Right lobe of liver (tissue), 4 donors: ENCODE measurements around the gene AP5Z1.

Experiments
- POLR2A ChIP-seq: fragments of 450-650 bp; IDR thresholded peaks from one replicate; pipeline ENCODE4 v1.6.1; 2017; ENCODE audit warnings: antibody characterized with exemption, mild to moderate bottlenecking
- TF ChIP-seq, protein P1 (sequence below), 4 donors: fragments of 200-600 bp in 3 of 4; fragments of 450-650 bp in 1 of 4; IDR thresholded peaks; one replicate each; pipeline versions ENCODE4 v1.5.1 to v1.8.0; 2016 to 2022; ENCODE audit warnings: antibody characterized with exemption in 4 of 4, mild to moderate bottlenecking in 2 of 4
- donor health status: DM: no; HTN: no; CAD: no.
- donor health status: DM: no; HTN: no; CAD: no.
- donor health status: DM: no; HTN: yes; CAD: no.

DNA sequence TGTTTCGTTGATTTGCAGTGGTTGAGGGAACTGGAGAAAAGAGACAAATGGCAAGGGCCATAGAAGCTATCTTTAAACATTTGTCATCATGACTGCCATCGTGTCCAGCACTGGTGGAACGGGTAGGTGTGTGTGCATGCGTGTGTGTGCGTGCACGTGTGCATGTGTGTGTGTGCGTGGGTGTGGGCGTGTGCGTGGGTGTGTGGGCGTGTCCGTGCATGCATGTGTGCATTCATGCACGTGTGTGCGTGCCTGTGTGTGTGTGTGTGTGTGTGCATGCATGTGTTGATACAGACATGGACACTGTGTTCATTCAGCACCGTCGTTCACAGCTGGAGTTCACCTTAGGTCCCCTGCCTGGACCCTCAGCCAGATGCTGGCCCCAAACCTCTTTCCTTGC is 38.1 kb upstream of the AP5Z1 start:
- TF ChIP-seq POLR2A, result no peak
- TF ChIP-seq, protein P1, sequence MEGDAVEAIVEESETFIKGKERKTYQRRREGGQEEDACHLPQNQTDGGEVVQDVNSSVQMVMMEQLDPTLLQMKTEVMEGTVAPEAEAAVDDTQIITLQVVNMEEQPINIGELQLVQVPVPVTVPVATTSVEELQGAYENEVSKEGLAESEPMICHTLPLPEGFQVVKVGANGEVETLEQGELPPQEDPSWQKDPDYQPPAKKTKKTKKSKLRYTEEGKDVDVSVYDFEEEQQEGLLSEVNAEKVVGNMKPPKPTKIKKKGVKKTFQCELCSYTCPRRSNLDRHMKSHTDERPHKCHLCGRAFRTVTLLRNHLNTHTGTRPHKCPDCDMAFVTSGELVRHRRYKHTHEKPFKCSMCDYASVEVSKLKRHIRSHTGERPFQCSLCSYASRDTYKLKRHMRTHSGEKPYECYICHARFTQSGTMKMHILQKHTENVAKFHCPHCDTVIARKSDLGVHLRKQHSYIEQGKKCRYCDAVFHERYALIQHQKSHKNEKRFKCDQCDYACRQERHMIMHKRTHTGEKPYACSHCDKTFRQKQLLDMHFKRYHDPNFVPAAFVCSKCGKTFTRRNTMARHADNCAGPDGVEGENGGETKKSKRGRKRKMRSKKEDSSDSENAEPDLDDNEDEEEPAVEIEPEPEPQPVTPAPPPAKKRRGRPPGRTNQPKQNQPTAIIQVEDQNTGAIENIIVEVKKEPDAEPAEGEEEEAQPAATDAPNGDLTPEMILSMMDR (IDR thresholded peaks at IDR 0.05), result no peak
